Activated T-helper 1 cell treated with anti-CD3 and anti-CD28 coated beads, Interleukin-12 subunit alpha, Interleukin-12 subunit beta, Interleukin-2, Interleukin-4 antibody, amounts not matched to agents 30 ng/mL and 10 ng/mL and 1 ng/mL, durations not matched to agents 14 hours and 24 hours and 36 hours (primary cell): ENCODE data around the gene MC5R. TPM values are rescaled to one million over a fixed set of nuclear protein-coding genes. Genes with fewer than 3 reads are reported as not detected.

Experiments used
- DNase-seq: peaks from one replicate; pipeline ENCODE4 v3.0.0; 2021; ENCODE audit warnings: low spot score
- H3K27ac Mint-ChIP-seq: one replicate; pipeline ENCODE4 v1.8.0; 2021; ENCODE audit warnings: mild to moderate bottlenecking, mixed read lengths
- H3K27me3 Mint-ChIP-seq: one replicate; pipeline ENCODE4 v1.8.0; 2022; ENCODE audit warnings: mild to moderate bottlenecking, moderate library complexity, mixed read lengths; ENCODE audit not compliant: insufficient read depth
- H3K36me3 Mint-ChIP-seq: one replicate; pipeline ENCODE4 v1.8.0; 2021; ENCODE audit warnings: low read depth, mixed read lengths
- H3K4me1 Mint-ChIP-seq: one replicate; pipeline ENCODE4 v1.8.0; 2021; ENCODE audit warnings: low read depth, mixed read lengths
- H3K4me3 Mint-ChIP-seq: one replicate; pipeline ENCODE4 v1.8.0; 2021; ENCODE audit warnings: mild to moderate bottlenecking, moderate library complexity, mixed read lengths
- H3K9me3 Mint-ChIP-seq: one replicate; pipeline ENCODE4 v1.8.0; 2021; ENCODE audit warnings: mixed read lengths
- intact Hi-C: fragments of 100-400 bp; cut with micrococcal nuclease; formaldehyde crosslinking; loops from one replicate; pipeline ENCODE4 v1.15.1; 2024
- total RNA-seq: library from RNA; stranded (reverse); gene quantifications from 2 replicates; pipeline ENCODE4 v1.2.3, GENCODE V29; 2022

The MC5R gene
- total RNA-seq: not detected in 2 replicates

DNA sequence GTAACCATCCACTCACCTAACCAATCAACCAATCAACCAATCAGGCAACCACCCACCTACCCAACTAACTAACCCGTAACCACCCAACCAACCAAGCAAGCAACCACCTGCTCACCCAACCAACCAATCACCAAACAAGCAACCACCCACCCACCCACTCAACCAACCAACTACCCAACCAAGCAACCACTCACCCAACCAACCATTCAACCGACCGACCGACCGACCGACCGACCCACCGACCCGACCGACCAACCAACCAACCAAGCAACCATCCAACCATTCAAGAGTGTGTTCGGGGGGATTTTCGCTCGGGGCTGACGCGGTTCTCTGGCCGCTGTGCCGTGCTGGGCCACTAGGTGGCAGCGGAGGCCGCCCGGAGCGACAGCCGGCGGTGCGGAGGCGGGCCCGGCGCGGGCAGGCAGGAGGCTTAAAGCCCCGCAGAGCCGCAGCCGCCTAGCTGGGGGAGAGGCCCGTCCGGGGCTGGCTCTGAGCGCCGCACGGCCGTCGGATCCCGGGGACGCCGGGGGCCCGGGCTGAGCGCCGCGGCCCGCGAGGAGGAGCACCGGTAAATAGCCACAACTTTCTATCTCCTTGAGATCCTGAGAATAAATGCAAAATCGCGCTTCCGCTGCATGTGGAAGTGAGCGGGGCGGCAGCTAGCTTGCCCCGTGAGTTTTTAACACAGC, at the start of gene MC5R:
TSS of gene MC5R (plus strand) at position 443 of the 689 bp plus-strand sequence. CDS start 1,617 bp downstream, outside the sequence.
- peak; percentile 50 for DNase-seq
- H3K9me3 Mint-ChIP-seq: no peaks in the 10 kb centered on the region
- intact Hi-C loops: loop anchor here (1.0 to 10.0 kb wide), 2 partner anchors 262 to 571 kb away; no protein-coding TSS in a partner anchor
- peak within 1 kb of the TSS; percentile 33 for H3K4me3 Mint-ChIP-seq
- no peak within 1 kb of the TSS for H3K27ac Mint-ChIP-seq
- H3K27me3 Mint-ChIP-seq: peaks cover 25% of the 10 kb centered on the region
- no peaks in the 10 kb centered on the region for H3K4me1 Mint-ChIP-seq
- no peaks in the 10 kb centered on the region for H3K36me3 Mint-ChIP-seq

- Mint-ChIP-seq H3K9me3 (no peaks in the 10 kb centered on the region), H3K27ac (no peak overlapping the region), H3K4me1 (no peaks in the 10 kb centered on the region), H3K27me3 (peaks cover 16% of the 10 kb centered on the region), H3K36me3 (no peaks in the 10 kb centered on the region), H3K4me3 (no peak overlapping the region)
- DNase-seq: no peak
- intact Hi-C loops: no loop called here
Measured at GRCh38 chr18:13775058-13775457, 48.9 kb upstream of the MC5R start.

DNA sequence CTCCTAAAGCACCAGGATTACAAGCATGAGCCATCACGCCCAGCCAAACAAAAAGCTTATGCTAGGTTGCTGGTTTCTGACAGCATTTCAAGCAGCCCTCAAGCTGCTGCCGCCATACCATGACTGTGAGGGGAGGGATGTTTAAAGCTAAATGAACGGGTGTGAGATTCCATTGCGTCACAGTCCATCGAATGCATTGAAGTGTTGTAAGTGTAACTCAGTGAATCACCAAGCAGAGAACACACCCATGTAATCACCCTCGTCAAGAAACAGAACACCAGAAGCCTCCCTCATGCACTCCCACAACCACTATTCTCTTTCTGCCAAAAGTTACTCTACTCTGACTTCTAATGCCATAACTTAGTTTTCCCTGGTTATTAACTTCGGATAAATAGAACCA, 32.8 kb upstream of the MC5R start:
- H3K4me1 Mint-ChIP-seq: no peaks in the 10 kb centered on the region
- no peak for DNase-seq
- H3K4me3 Mint-ChIP-seq: no peak overlapping the region
- no peak overlapping the region for H3K27ac Mint-ChIP-seq
- intact Hi-C loops: no loop called here
- H3K9me3 Mint-ChIP-seq: no peaks in the 10 kb centered on the region
- H3K36me3 Mint-ChIP-seq: no peaks in the 10 kb centered on the region
- peaks cover 14% of the 10 kb centered on the region for H3K27me3 Mint-ChIP-seq

GRCh38 chr18:13793819-13794218, 30.1 kb upstream of the MC5R start:
- no peaks in the 10 kb centered on the region for H3K4me1 Mint-ChIP-seq
- DNase-seq: no peak
- no peaks in the 10 kb centered on the region for H3K9me3 Mint-ChIP-seq
- H3K36me3 Mint-ChIP-seq: no peaks in the 10 kb centered on the region
- H3K27me3 Mint-ChIP-seq: peaks cover 18% of the 10 kb centered on the region
- H3K4me3 Mint-ChIP-seq: no peak overlapping the region
- H3K27ac Mint-ChIP-seq: no peak overlapping the region
- intact Hi-C loops: no loop called here

- no peak overlapping the region for H3K4me3 Mint-ChIP-seq
- intact Hi-C loops: no loop called here
- H3K9me3 Mint-ChIP-seq: no peaks in the 10 kb centered on the region
- H3K36me3 Mint-ChIP-seq: no peaks in the 10 kb centered on the region
- peaks cover 5% of the 10 kb centered on the region for H3K4me1 Mint-ChIP-seq
- H3K27ac Mint-ChIP-seq: no peak overlapping the region
- peaks cover 25% of the 10 kb centered on the region for H3K27me3 Mint-ChIP-seq
- no peak for DNase-seq
Measured at GRCh38 chr18:13796515-13796914, 27.4 kb upstream of the MC5R start.

GRCh38 chr18:13797157-13797611, 26.8 kb upstream of the MC5R start:
- H3K9me3 Mint-ChIP-seq: no peaks in the 10 kb centered on the region
- H3K36me3 Mint-ChIP-seq: no peaks in the 10 kb centered on the region
- H3K4me3 Mint-ChIP-seq: no peak overlapping the region
- no peak for DNase-seq
- peaks cover 27% of the 10 kb centered on the region for H3K27me3 Mint-ChIP-seq
- intact Hi-C loops: no loop called here
- H3K27ac Mint-ChIP-seq: no peak overlapping the region
- H3K4me1 Mint-ChIP-seq: peaks cover 5% of the 10 kb centered on the region

DNA sequence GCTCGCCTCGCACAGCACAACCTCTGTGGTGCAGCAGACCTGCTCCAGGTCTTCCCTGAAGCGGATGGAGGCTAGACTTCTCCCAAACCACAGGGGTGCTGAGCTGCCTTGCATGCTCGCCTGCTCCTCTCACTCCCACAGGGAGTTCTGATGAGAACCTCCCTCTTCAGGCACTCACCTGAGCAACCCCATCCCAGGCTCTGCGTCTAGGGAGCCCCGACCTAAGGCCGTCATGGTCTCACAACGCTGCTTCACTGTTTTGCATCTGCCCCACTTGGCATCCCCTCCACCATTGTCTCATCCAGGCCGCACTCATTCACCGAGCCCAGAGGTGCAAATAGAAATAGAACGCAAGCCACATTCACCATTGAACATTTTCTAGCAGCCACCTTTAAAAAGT, 24.6 kb upstream of the MC5R start:
- H3K4me1 Mint-ChIP-seq: peaks cover 5% of the 10 kb centered on the region
- no peaks in the 10 kb centered on the region for H3K36me3 Mint-ChIP-seq
- peaks cover 37% of the 10 kb centered on the region for H3K27me3 Mint-ChIP-seq
- no peak overlapping the region for H3K4me3 Mint-ChIP-seq
- DNase-seq: no peak
- no peaks in the 10 kb centered on the region for H3K9me3 Mint-ChIP-seq
- no peak overlapping the region for H3K27ac Mint-ChIP-seq
- intact Hi-C loops: no loop called here

GRCh38 chr18:13800505-13801259, 23.3 kb upstream of the MC5R start:
- intact Hi-C loops: loop anchor here (2.0 kb wide), 1 partner anchor 584 kb away; no protein-coding TSS in a partner anchor
- no peak overlapping the region for H3K4me3 Mint-ChIP-seq
- peaks cover 43% of the 10 kb centered on the region for H3K27me3 Mint-ChIP-seq

DNA sequence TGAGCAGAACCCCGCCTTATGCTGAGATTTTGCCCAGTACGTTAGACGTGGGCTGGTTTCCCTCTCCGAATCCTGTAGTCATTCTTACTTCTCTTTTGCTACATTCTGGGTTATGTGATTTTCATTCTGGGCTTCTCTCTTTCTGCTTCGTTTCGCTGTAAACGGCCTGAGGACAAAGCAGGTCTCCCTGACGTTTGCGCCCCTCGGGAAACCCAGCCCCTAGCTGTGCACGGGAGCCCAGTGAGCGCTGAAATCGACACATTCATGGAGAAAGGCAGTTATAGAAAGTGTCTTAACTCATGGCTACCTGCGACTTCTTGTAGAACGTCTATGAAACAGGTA, 22.7 kb upstream of the MC5R start:
- DNase-seq: no peak
- intact Hi-C loops: loop anchor here (2.0 kb wide), 1 partner anchor 584 kb away; no protein-coding TSS in a partner anchor
- Mint-ChIP-seq H3K36me3 (no peaks in the 10 kb centered on the region), H3K27ac (no peak overlapping the region), H3K27me3 (peaks cover 47% of the 10 kb centered on the region), H3K9me3 (no peaks in the 10 kb centered on the region), H3K4me1 (peaks cover 5% of the 10 kb centered on the region), H3K4me3 (peak overlapping the region; percentile 46)

More at GRCh38 chr18:13800505-13801259, 23.3 kb upstream of the MC5R start:
- peak; percentile 16 for DNase-seq
- Mint-ChIP-seq H3K4me1 (peaks cover 5% of the 10 kb centered on the region), H3K9me3 (no peaks in the 10 kb centered on the region), H3K27ac (no peak overlapping the region), H3K36me3 (no peaks in the 10 kb centered on the region)

GRCh38 chr18:13804305-13804704, 19.6 kb upstream of the MC5R start:
- H3K4me3 Mint-ChIP-seq: no peak overlapping the region
- H3K4me1 Mint-ChIP-seq: peaks cover 5% of the 10 kb centered on the region
- no peaks in the 10 kb centered on the region for H3K36me3 Mint-ChIP-seq
- intact Hi-C loops: no loop called here
- DNase-seq: no peak
- peaks cover 46% of the 10 kb centered on the region for H3K27me3 Mint-ChIP-seq
- H3K27ac Mint-ChIP-seq: no peak overlapping the region
- no peaks in the 10 kb centered on the region for H3K9me3 Mint-ChIP-seq

- H3K9me3 Mint-ChIP-seq: no peaks in the 10 kb centered on the region
- H3K27me3 Mint-ChIP-seq: peaks cover 23% of the 10 kb centered on the region
- no peak overlapping the region for H3K4me3 Mint-ChIP-seq
- H3K4me1 Mint-ChIP-seq: no peaks in the 10 kb centered on the region
- H3K27ac Mint-ChIP-seq: no peak overlapping the region
- no peaks in the 10 kb centered on the region for H3K36me3 Mint-ChIP-seq
- intact Hi-C loops: no loop called here
- no peak for DNase-seq
Measured at GRCh38 chr18:13808294-13809042, 15.5 kb upstream of the MC5R start.

- H3K4me3 Mint-ChIP-seq: no peak overlapping the region
- no peaks in the 10 kb centered on the region for H3K36me3 Mint-ChIP-seq
- H3K27ac Mint-ChIP-seq: no peak overlapping the region
- H3K4me1 Mint-ChIP-seq: no peaks in the 10 kb centered on the region
- intact Hi-C loops: no loop called here
- DNase-seq: no peak
- peaks cover 23% of the 10 kb centered on the region for H3K27me3 Mint-ChIP-seq
- H3K9me3 Mint-ChIP-seq: no peaks in the 10 kb centered on the region
Measured at GRCh38 chr18:13809043-13809430, 14.9 kb upstream of the MC5R start.
